Fibroblast of pulmonary artery (primary cell): ENCODE data around the gene DHX15.

Experiments used
- DNase-seq: peaks from one replicate; pipeline ENCODE4 v3.0.0-alpha.2; 2010; ENCODE audit warnings: low read depth
- H3K4me3 ChIP-seq: replicated peaks from 2 replicates; pipeline ENCODE4 v1.5.1; 2011; ENCODE audit warnings: low read depth, mild to moderate bottlenecking, control low read depth, low read length, moderate library complexity
- TF ChIP-seq, protein P1 (sequence below): IDR thresholded peaks from 2 replicates; pipeline ENCODE4 v1.5.1; 2011; ENCODE audit warnings: mild to moderate bottlenecking, control low read depth, low read length, inconsistent platforms; ENCODE audit errors: missing control alignments

DHX15 gene

DNA sequence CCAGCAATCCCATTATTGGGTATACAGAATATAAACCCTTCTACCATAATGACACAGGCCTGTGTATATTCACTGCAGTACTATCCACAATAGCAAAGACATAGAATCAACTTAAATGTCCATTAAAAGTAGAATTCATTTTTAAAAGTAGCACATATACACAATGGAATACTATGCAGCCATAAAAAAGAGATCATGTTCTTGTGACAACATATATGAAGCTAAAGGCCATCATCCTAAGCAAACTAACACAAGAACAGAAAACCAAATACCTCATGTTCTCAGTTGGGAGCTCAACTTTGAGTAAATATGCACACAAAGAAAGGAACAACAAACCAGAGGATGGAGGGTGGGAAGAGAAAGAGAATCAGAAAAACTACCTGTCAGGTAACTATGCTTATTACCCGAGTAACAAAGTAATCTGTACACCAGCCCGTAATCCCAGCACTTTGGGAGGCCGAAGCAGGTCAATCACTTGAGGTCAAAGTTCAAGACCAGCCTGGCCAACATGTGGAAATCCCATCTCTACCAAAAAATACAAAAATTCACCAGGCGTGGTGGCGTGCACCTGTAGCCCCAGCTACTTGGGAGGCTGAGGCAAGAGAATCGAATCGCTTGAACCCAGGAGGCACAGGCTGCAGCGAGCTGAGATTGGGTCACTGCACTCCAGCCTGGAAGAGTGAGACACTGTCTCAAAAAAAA, 22.8 kb downstream of the DHX15 start:
- TF ChIP-seq, protein P1, sequence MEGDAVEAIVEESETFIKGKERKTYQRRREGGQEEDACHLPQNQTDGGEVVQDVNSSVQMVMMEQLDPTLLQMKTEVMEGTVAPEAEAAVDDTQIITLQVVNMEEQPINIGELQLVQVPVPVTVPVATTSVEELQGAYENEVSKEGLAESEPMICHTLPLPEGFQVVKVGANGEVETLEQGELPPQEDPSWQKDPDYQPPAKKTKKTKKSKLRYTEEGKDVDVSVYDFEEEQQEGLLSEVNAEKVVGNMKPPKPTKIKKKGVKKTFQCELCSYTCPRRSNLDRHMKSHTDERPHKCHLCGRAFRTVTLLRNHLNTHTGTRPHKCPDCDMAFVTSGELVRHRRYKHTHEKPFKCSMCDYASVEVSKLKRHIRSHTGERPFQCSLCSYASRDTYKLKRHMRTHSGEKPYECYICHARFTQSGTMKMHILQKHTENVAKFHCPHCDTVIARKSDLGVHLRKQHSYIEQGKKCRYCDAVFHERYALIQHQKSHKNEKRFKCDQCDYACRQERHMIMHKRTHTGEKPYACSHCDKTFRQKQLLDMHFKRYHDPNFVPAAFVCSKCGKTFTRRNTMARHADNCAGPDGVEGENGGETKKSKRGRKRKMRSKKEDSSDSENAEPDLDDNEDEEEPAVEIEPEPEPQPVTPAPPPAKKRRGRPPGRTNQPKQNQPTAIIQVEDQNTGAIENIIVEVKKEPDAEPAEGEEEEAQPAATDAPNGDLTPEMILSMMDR, result no peak
- no peak overlapping the region for H3K4me3 ChIP-seq
- DNase-seq, result no peak

DNA sequence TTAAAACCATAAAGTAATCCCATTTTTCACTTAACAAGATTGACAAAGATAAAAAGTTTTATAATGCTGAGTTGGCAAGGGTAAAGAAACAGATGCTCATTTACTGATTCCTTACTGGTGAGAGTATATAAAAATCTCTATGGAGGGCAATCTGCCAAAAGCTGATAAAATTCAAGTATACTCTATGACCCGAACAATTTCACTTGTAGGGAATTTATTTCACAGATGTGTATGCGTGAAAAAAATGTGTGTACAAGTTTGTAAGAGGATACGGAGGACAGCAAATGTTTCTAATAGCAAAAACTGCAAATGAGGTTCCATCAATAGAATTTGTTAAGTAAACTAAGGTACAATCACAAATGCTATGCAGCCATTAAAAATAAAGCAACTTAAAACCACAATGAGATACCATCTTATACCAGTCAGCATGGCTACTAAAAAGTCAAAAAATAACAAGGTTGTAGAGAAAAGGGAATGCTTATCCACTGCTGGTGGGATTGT, 23.4 kb downstream of the DHX15 start:
- no peak overlapping the region for H3K4me3 ChIP-seq
- DNase-seq, result no peak

DNA sequence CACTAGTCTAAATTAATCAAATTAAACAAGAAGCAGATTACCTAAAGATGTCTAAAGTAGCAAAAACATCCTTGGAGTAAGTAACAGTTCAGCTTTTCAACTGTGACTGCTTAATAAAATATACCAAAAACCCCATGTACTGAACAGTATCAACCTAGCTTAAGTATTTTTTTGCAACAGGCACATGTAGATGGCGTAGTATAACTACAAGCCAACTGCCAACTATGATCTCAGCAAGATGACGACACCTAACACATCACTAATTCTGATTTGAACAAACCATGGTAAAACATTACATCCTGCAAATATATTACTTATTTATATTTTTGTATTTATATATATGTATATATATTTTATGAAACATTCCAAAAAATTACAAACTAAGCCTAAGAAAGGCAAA, 24.5 kb downstream of the DHX15 start:
- TF ChIP-seq, protein P1, result no peak
- DNase-seq, result peak; percentile 61

More for the DNA sequence above, 23.4 kb downstream of the DHX15 start:
- TF ChIP-seq, protein P1, result no peak

DNA sequence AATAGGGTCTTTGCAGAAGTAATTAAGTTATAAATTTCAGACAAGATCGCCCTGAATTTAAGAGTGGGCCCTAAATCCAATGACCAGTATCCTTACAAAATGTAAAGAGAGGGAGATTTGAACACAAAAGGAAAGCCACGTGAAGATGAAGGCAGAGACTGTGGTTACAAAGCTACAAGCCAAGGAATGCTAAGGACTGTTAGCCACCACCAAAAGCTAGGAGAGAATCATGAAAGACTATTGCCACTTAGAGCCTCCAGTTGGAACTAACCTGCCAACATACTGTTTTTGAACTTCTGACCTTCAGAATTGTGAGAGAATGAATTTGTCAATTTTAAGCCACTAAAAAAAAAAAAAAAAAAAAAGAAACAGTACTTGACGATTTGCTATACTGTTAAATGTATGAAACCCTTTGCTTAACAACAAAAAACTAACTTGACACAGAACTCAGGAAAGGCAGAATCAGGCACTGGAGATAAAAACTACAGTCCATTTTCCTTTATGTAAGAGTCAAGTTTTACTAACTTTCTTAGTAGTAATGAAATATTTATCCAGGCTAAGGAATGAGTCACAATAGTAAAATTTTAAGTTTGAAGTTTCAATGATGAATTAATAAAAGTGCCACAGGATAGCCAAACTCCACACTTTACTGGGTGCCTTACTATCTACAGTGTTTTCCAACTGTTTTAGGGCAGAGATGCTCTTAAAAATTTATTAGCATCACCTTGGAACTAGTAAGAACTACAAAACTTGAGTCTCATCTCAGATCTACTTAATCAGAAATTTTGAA, 25.1 kb downstream of the DHX15 start:
- H3K4me3 ChIP-seq, result no peak overlapping the region
- TF ChIP-seq, protein P1, result no peak
- no peak for DNase-seq

More for the DNA sequence above, 24.5 kb downstream of the DHX15 start:
- no peak overlapping the region for H3K4me3 ChIP-seq

DNA sequence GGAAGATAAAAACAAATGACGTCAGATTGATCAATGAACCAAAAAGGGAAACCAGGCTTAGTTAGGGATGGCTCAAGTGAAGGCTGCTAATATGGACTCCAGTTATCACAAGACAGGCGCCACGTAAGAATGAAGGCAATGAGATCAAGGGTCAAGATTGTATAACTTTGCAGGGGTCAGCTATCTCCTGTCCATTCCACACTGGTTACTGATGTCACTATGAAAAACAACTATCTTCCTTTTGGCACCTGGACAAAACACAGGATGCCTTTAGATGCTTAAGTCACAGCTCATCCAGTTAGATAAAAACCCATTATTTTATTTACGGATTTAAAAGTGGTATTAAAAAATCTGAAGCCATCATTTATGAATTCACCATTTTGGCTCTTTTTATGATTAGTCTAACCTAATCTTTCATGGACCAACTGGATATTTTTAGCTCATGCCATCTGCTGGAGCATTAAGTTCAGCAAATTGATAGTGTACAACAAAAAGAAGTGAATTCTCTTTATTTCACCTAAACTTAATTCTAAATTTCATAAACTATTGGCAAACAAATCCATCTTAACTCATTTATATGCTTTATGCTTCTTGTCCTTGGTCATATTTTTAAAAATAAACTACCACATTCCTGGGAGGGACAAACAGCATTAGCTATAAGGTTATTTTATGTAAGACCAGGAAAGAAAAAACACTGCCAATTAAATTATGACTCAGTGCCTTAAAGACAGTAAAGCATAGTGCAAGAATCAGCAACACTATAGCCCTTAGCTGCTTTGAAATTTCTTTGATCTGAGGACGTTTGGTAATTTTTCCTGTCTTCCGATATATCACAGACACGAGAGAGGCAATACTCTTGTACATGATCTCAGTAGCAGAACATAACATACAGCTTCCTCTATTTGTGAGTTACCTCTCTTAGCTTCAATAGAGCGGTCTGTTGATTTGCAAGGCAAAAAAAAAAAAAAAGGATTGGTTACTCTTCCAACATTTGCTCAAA, 27.0 kb downstream of the DHX15 start:
- DNase-seq, result no peak
- H3K4me3 ChIP-seq, result no peak overlapping the region
- TF ChIP-seq, protein P1, result no peak

DNA sequence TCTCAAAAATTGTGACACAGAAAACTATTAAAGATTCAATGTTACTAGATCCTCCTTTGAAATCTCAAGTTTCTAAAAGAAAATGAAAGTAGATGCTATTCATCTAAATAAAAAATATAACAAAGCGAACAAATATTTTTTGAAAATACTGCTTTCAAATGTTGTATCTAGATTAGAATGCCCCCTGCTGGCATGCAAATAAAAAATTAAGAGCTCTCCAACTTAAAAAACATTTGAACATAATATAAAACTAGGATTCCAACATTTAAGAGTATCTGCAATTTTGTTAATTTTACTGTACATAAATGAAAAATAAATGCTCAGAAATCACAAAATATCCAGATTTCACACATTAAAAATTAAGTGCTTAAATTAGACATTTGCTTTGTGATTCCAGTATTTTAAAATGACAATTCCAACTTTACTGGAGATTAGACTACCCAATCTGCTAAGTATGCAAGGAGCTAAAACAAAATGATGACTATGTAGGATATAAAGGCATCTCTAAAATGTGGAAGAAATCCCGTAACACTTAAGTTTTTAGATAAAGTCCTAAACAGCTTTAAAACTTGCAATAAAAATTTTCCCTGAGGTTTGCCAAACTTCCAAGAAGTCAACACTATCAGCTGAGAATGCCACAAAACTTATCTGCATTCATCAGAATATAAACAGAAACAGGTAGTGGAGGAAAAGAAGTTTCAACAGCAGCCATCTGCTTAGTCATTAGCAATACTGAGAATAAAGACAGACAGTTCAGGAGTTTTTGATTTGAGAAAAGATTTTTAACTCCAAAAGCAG, 32.7 kb downstream of the DHX15 start:
- H3K4me3 ChIP-seq, result no peak overlapping the region
- TF ChIP-seq, protein P1, result peak; percentile 41
- DNase-seq, result peak; percentile 39
